Ishikawa (cell line): Measurements from ENCODE around the gene RHOF.

Source experiments
- CEBPB ChIP-seq: IDR thresholded peaks from 2 replicates; pipeline ENCODE4 v1.6.1; 2012
- CREB1 ChIP-seq: IDR thresholded peaks from 2 replicates; pipeline ENCODE4 v1.6.1; 2012; ENCODE audit warnings: low read depth
- EGR1 ChIP-seq: IDR thresholded peaks from 2 replicates; pipeline ENCODE4 v1.6.1; 2012
- EP300 ChIP-seq: IDR thresholded peaks from 2 replicates; pipeline ENCODE4 v1.6.1; 2012; ENCODE audit warnings: borderline replicate concordance
- FOXM1 ChIP-seq: IDR thresholded peaks from 2 replicates; pipeline ENCODE4 v1.6.1; 2012; ENCODE audit warnings: low read depth, borderline replicate concordance
- NFIC ChIP-seq: IDR thresholded peaks from 2 replicates; pipeline ENCODE4 v1.6.1; 2012
- RAD21 ChIP-seq: IDR thresholded peaks from 2 replicates; pipeline ENCODE4 v1.6.1; 2012; ENCODE audit warnings: low read depth
- TAF1 ChIP-seq: IDR thresholded peaks from 2 replicates; pipeline ENCODE4 v1.6.1; 2012; ENCODE audit warnings: low read depth, mild to moderate bottlenecking
- TCF12 ChIP-seq: IDR thresholded peaks from 2 replicates; pipeline ENCODE4 v1.6.1; 2012; ENCODE audit warnings: low read depth
- TEAD4 ChIP-seq: IDR thresholded peaks from 2 replicates; pipeline ENCODE4 v1.6.1; 2012
- YY1 ChIP-seq: IDR thresholded peaks from 2 replicates; pipeline ENCODE4 v1.6.1; 2012; ENCODE audit warnings: low read depth
- ZBTB7A ChIP-seq: IDR thresholded peaks from 2 replicates; pipeline ENCODE4 v1.6.1; 2012; ENCODE audit warnings: low read depth
- TF ChIP-seq, protein P1 (sequence below): IDR thresholded peaks from 2 replicates; pipeline ENCODE4 v1.6.1; 2012; ENCODE audit warnings: low read depth, mild to moderate bottlenecking
- TF ChIP-seq, protein P2 (sequence below): IDR thresholded peaks from 2 replicates; pipeline ENCODE4 v1.6.1; 2012
- TF ChIP-seq, protein P3 (sequence below): IDR thresholded peaks from 2 replicates; pipeline ENCODE4 v1.6.1; 2012

The RHOF gene

GRCh38 chr12:121819212-121819949, 25.9 kb upstream of the RHOF start:
- TF ChIP-seq TAF1 (no peak), NFIC (no peak), TCF12 (no peak)
- TF ChIP-seq, protein P1, sequence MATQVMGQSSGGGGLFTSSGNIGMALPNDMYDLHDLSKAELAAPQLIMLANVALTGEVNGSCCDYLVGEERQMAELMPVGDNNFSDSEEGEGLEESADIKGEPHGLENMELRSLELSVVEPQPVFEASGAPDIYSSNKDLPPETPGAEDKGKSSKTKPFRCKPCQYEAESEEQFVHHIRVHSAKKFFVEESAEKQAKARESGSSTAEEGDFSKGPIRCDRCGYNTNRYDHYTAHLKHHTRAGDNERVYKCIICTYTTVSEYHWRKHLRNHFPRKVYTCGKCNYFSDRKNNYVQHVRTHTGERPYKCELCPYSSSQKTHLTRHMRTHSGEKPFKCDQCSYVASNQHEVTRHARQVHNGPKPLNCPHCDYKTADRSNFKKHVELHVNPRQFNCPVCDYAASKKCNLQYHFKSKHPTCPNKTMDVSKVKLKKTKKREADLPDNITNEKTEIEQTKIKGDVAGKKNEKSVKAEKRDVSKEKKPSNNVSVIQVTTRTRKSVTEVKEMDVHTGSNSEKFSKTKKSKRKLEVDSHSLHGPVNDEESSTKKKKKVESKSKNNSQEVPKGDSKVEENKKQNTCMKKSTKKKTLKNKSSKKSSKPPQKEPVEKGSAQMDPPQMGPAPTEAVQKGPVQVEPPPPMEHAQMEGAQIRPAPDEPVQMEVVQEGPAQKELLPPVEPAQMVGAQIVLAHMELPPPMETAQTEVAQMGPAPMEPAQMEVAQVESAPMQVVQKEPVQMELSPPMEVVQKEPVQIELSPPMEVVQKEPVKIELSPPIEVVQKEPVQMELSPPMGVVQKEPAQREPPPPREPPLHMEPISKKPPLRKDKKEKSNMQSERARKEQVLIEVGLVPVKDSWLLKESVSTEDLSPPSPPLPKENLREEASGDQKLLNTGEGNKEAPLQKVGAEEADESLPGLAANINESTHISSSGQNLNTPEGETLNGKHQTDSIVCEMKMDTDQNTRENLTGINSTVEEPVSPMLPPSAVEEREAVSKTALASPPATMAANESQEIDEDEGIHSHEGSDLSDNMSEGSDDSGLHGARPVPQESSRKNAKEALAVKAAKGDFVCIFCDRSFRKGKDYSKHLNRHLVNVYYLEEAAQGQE = no peak
- TF ChIP-seq, protein P2, sequence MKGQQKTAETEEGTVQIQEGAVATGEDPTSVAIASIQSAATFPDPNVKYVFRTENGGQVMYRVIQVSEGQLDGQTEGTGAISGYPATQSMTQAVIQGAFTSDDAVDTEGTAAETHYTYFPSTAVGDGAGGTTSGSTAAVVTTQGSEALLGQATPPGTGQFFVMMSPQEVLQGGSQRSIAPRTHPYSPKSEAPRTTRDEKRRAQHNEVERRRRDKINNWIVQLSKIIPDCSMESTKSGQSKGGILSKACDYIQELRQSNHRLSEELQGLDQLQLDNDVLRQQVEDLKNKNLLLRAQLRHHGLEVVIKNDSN = no peak
- TF ChIP-seq, protein P3, sequence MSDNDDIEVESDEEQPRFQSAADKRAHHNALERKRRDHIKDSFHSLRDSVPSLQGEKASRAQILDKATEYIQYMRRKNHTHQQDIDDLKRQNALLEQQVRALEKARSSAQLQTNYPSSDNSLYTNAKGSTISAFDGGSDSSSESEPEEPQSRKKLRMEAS = no peak

GRCh38 chr12:121817648-121818043, 24.2 kb upstream of the RHOF start:
- TF ChIP-seq FOXM1 (no peak), TEAD4 (no peak), CEBPB (no peak), NFIC (no peak), ZBTB7A (no peak), YY1 (no peak), CREB1 (no peak)
- TF ChIP-seq, protein P2 = no peak
- TF ChIP-seq, protein P3 = no peak

- no peak for TF ChIP-seq CEBPB
Measured at GRCh38 chr12:121816925-121817647, 23.6 kb upstream of the RHOF start.

DNA sequence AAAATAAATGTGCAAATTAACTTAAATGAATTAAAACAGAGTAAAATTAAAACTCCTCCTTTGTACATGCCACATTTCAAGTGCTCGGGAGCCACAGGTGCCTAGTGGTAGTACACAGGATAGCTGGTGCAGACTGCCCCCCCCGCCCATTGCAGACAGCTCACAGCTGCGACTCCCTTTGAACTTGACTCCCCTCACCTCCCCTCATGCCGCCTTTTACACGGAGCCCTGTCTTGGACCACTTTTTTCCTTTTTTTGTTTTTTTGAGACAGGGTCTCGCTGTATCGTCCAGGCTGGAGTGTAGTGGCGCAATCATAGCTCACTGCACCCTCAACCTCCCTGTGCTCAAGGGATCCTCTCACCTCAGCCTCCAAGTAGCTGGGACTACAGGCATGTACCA, 21.8 kb upstream of the RHOF start:
- no peak for TF ChIP-seq CREB1

- TF ChIP-seq EP300 (no peak), YY1 (no peak), CEBPB (no peak), TAF1 (no peak), FOXM1 (no peak), TCF12 (no peak), RAD21 (no peak), EGR1 (no peak), TEAD4 (no peak), NFIC (no peak), CREB1 (no peak)
- TF ChIP-seq, protein P3 = no peak
- TF ChIP-seq, protein P1 = no peak
- TF ChIP-seq, protein P2 = no peak
Measured at GRCh38 chr12:121814429-121815119, 21.1 kb upstream of the RHOF start.

DNA sequence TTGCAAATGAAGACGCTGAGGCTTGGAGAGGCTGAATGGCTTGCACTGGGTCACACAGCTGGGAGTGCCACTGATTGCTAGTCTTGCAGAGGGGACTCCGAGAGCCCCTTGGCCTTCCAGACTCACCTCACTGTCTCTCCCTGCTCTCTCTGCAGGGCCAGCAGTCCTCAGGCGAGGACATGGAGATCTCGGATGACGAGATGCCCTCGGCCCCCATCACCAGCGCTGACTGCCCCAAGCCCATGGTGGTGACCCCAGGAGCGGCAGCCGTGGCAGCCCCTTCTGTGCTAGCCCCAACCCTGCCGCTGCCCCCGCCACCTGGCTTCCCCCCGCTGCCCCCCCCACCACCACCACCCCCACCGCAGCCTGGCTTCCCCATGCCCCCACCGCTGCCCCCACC, 20.5 kb upstream of the RHOF start:
- TF ChIP-seq, protein P1 = no peak
- TF ChIP-seq YY1 (no peak), TEAD4 (no peak), TCF12 (no peak), EGR1 (no peak), CREB1 (no peak), ZBTB7A (no peak), EP300 (no peak), FOXM1 (no peak), CEBPB (no peak), TAF1 (no peak), NFIC (no peak), RAD21 (no peak)
- TF ChIP-seq, protein P2 = no peak
- TF ChIP-seq, protein P3 = no peak
